Kidney capillary endothelial cell (primary cell): ENCODE data around the gene TBC1D14.
A peak's percentile ranks its signal among the peaks of the same experiment; 100 is the strongest.

Source experiments
- DNase-seq: peaks from one replicate; pipeline ENCODE4 v3.0.0-alpha.2; 2018; ENCODE audit warnings: low spot score

Gene TBC1D14

GRCh38 chr4:7023486-7023885 is 113.9 kb downstream of the TBC1D14 start:
- DNase-seq: no peak

GRCh38 chr4:7023901-7024300 is 114.3 kb downstream of the TBC1D14 start:
- DNase-seq: no peak

GRCh38 chr4:7024336-7024890 is 114.8 kb downstream of the TBC1D14 start:
- no peak for DNase-seq

GRCh38 chr4:7025040-7025602 is 115.5 kb downstream of the TBC1D14 start:
- no peak for DNase-seq

- DNase-seq: no peak
These were observed 116.5 kb downstream of the TBC1D14 start for GRCh38 chr4:7026107-7026506.

GRCh38 chr4:7027284-7027683 is 117.7 kb downstream of the TBC1D14 start:
- no peak for DNase-seq

- no peak for DNase-seq
These were observed 118.3 kb downstream of the TBC1D14 start for GRCh38 chr4:7027913-7028312.

GRCh38 chr4:7029212-7029611 is 119.6 kb downstream of the TBC1D14 start:
- DNase-seq: no peak

- DNase-seq: no peak
These were observed 120.3 kb downstream of the TBC1D14 start for GRCh38 chr4:7029921-7030320.

- no peak for DNase-seq
These were observed 121.2 kb downstream of the TBC1D14 start for GRCh38 chr4:7030856-7031255.

GRCh38 chr4:7031558-7032449 is 122.2 kb downstream of the TBC1D14 start:
- peak; percentile 50 for DNase-seq

GRCh38 chr4:7032596-7032995 is 123.0 kb downstream of the TBC1D14 start:
- no peak for DNase-seq

- no peak for DNase-seq
These were observed 124.8 kb downstream of the TBC1D14 start for GRCh38 chr4:7034262-7035081.

- no peak for DNase-seq
These were observed 127.8 kb downstream of the TBC1D14 start for GRCh38 chr4:7037425-7037824.

GRCh38 chr4:7040765-7041164 is 131.1 kb downstream of the TBC1D14 start:
- DNase-seq: no peak

GRCh38 chr4:7041246-7041645 is 131.6 kb downstream of the TBC1D14 start:
- DNase-seq: no peak

- peak; percentile 47 for DNase-seq
These were observed 132.3 kb downstream of the TBC1D14 start for GRCh38 chr4:7041801-7042502.

GRCh38 chr4:7042503-7043283 is 133.1 kb downstream of the TBC1D14 start:
- peak; percentile 96 for DNase-seq

- no peak for DNase-seq
These were observed 133.9 kb downstream of the TBC1D14 start, which contains the start of gene TADA2B for GRCh38 chr4:7043284-7044136. TADA2B (plus strand) TSS chr4:7043372; CDS start chr4:7043580, 208 bp downstream.
